Upper lobe of left lung (tissue), 6 donors: ENCODE results near the gene ST7. TPM values are rescaled to one million over a fixed set of nuclear protein-coding genes. Genes with fewer than 3 reads are reported as not detected.
"Not testable (repeated sequence)": the region's sequence is repeated elsewhere in the genome, so short reads cannot be mapped to it uniquely, and the experiment has no call there.

ENCODE experiments used
- ATAC-seq, 2 donors: fragments of 200-7000 bp; cut with Tn5 transposase; one replicate each; pipeline ENCODE4 v1.9.1; 2022; ENCODE audit warnings: mild to moderate bottlenecking in 2 of 2, moderate library complexity in 2 of 2; ENCODE audit not compliant: low FRiP score in 2 of 2
- DNase-seq, 2 donors: peaks; one replicate each; pipeline ENCODE4 v3.0.0-alpha.2; 2019 to 2020
- H3K27ac ChIP-seq, 4 donors: fragments of 200-600 bp; sonication (generic); one replicate each; pipeline ENCODE4 v1.5.1; 2016 to 2019
- H3K27me3 ChIP-seq, 4 donors: fragments of 200-600 bp; sonication (generic); one replicate each; pipeline ENCODE4 v1.5.1; 2017 to 2019
- H3K36me3 ChIP-seq, 4 donors: fragments of 200-600 bp; sonication (generic); one replicate each; pipeline ENCODE4 v1.5.1; 2016 to 2019
- H3K4me1 ChIP-seq, 4 donors: fragments of 200-600 bp; sonication (generic); one replicate each; pipeline ENCODE4 v1.5.1; 2018 to 2019
- H3K4me3 ChIP-seq, 4 donors: fragments of 200-600 bp; sonication (generic); one replicate each; pipeline ENCODE4 v1.5.1; 2017 to 2019; ENCODE audit warnings: mild to moderate bottlenecking in 2 of 4, moderate library complexity in 1 of 4
- H3K9me3 ChIP-seq, 4 donors: fragments of 200-600 bp; sonication (generic); one replicate each; pipeline ENCODE4 v1.5.1; 2018 to 2019
- EP300 ChIP-seq, 4 donors: sonication (generic); formaldehyde crosslinking; IDR thresholded peaks; one replicate each; pipeline ENCODE4 v1.5.1; 2017; ENCODE audit warnings: antibody characterized with exemption in 4 of 4, control low read depth in 2 of 4
- POLR2A ChIP-seq, 4 donors: fragments of 450-650 bp; IDR thresholded peaks; one replicate each; pipeline ENCODE4 v1.5.1; 2016 to 2017; ENCODE audit warnings: antibody characterized with exemption in 4 of 4, mild to moderate bottlenecking in 2 of 4
- POLR2AphosphoS5 ChIP-seq, 2 donors: sonication (generic); formaldehyde crosslinking; IDR thresholded peaks; one replicate each; pipeline ENCODE4 v1.5.1; 2017; ENCODE audit warnings: antibody characterized with exemption in 2 of 2
- WGBS, 2 donors: methylation state at CpG; one replicate each; pipeline ENCODE4 v1.1.5; 2017 to 2018; 5-methylcytosine and 5-hydroxymethylcytosine counted together
- total RNA-seq, 6 donors: library from RNA; depleted of rRNA in 4 of 6; stranded (reverse); fragments of >200 nt in 4 of 6; gene quantifications; one replicate each; pipeline versions ENCODE4 v1.1.0 to v1.2.1, GENCODE V29; 2016 to 2021
- TF ChIP-seq, protein P1 (sequence below), 6 experiments: fragments of 450-650 bp in 4 of 6; fragments of 200-600 bp in 2 of 6; sonication (generic) in 2 of 6; IDR thresholded peaks; one replicate each; pipeline ENCODE4 v1.5.1; 2016 to 2019; ENCODE audit warnings: antibody characterized with exemption in 6 of 6
- donor health status: DM: no; HTN: no; CAD: no; lungs with moderate emphysema.
- donor health status: DM: no; HTN: yes; CAD: no; lungs with severe emphysema.

Gene ST7
- total RNA-seq, 6 donors from 2014 or later = 36.0 to 135 (median 73.4) TPM

GRCh38 chr7:117116211-117116610 is 162.9 kb downstream of the ST7 start:
- TF ChIP-seq, protein P1, sequence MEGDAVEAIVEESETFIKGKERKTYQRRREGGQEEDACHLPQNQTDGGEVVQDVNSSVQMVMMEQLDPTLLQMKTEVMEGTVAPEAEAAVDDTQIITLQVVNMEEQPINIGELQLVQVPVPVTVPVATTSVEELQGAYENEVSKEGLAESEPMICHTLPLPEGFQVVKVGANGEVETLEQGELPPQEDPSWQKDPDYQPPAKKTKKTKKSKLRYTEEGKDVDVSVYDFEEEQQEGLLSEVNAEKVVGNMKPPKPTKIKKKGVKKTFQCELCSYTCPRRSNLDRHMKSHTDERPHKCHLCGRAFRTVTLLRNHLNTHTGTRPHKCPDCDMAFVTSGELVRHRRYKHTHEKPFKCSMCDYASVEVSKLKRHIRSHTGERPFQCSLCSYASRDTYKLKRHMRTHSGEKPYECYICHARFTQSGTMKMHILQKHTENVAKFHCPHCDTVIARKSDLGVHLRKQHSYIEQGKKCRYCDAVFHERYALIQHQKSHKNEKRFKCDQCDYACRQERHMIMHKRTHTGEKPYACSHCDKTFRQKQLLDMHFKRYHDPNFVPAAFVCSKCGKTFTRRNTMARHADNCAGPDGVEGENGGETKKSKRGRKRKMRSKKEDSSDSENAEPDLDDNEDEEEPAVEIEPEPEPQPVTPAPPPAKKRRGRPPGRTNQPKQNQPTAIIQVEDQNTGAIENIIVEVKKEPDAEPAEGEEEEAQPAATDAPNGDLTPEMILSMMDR (IDR thresholded peaks at IDR 0.05) = no peak
- TF ChIP-seq EP300 (IDR thresholded peaks at IDR 0.05) = no peak
- TF ChIP-seq POLR2A (IDR thresholded peaks at IDR 0.05) = no peak
- no peak for TF ChIP-seq POLR2AphosphoS5 (IDR thresholded peaks at IDR 0.05)
- Histone ChIP-seq H3K27ac (no peak overlapping the region), H3K4me3 (no peak overlapping the region), H3K4me1 (peaks cover 3 to 8% (median 5%) of the 10 kb centered on the region in 4 donors), H3K9me3 (no peaks in the 10 kb centered on the region), H3K27me3 (no peaks in the 10 kb centered on the region), H3K36me3 (no peaks in the 10 kb centered on the region)
- no peak for DNase-seq
- no peak for ATAC-seq
- 86 to 90% methylated on average over 2 of the region's 2 CpGs for WGBS, 2 donors

- no peak overlapping the region for H3K4me3 ChIP-seq
- H3K9me3 ChIP-seq = no peaks in the 10 kb centered on the region
- no peaks in the 10 kb centered on the region for H3K27me3 ChIP-seq
- DNase-seq (no peak), ATAC-seq (no peak)
- WGBS, 2 donors = 87 to 100% methylated on average over 2 of the region's 2 CpGs
- H3K27ac ChIP-seq = no peak overlapping the region
- TF ChIP-seq POLR2AphosphoS5 (IDR thresholded peaks at IDR 0.05) (no peak), POLR2A (IDR thresholded peaks at IDR 0.05) (no peak), EP300 (IDR thresholded peaks at IDR 0.05) (no peak)
- TF ChIP-seq, protein P1 (IDR thresholded peaks at IDR 0.05) = no peak
- peaks cover 3 to 8% (median 5%) of the 10 kb centered on the region in 4 donors for H3K4me1 ChIP-seq
- H3K36me3 ChIP-seq = no peaks in the 10 kb centered on the region
These were observed 163.9 kb downstream of the ST7 start for GRCh38 chr7:117117172-117117571.

GRCh38 chr7:117118579-117119180 is 165.4 kb downstream of the ST7 start:
- no peaks in the 10 kb centered on the region for H3K9me3 ChIP-seq
- WGBS, 2 donors = 54 to 57% methylated on average over 4 of the region's 4 CpGs
- no peak for ATAC-seq
- no peaks in the 10 kb centered on the region for H3K36me3 ChIP-seq
- no peaks in the 10 kb centered on the region for H3K27me3 ChIP-seq
- peaks cover 3 to 8% (median 5%) of the 10 kb centered on the region in 4 donors for H3K4me1 ChIP-seq
- TF ChIP-seq POLR2AphosphoS5 (IDR thresholded peaks at IDR 0.05) = no peak
- TF ChIP-seq EP300 (IDR thresholded peaks at IDR 0.05) = no peak
- TF ChIP-seq, protein P1 (IDR thresholded peaks at IDR 0.05) = no peak
- no peak for TF ChIP-seq POLR2A (IDR thresholded peaks at IDR 0.05)
- no peak overlapping the region for H3K4me3 ChIP-seq
- no peak for DNase-seq
- no peak overlapping the region for H3K27ac ChIP-seq

DNA sequence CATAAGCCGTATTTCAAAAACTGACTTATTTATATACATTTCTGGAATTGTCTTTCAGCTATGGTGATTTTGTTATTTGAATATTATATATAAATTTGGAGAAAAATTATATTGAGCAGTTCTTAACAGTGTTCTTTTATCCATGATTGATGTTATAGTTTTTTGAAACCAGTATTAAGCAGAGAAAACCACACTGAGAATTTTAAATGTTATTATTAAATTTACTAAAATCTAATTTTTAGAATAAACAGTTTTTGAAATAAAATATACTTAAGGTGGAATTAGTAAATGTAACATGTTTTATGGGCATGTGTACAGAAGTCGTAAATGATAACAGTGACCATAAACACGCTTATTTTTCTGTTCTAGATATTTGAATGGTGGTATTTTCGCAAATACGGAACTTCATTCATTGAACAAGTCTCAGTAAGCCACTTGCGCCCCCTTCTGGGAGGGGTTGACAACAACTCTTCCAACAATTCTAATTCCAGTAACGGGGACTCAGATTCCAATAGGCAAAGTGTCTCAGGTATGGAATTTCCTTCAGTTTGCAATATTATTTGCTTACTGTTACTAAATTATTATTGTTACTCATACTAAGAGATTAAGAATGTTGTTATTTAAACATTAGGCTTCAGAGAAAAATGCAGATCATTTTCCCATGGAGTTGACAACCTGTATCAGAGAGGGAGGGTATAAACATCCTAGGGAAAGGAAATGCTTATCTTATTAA is 166.1 kb downstream of the ST7 start:
- DNase-seq (peak in 1 of 2 donors; percentile 80), ATAC-seq (peak in 1 of 2 donors; percentile 87)
- peaks cover 6 to 12% (median 8%) of the 10 kb centered on the region in 4 donors for H3K4me1 ChIP-seq
- H3K36me3 ChIP-seq = no peaks in the 10 kb centered on the region
- no peaks in the 10 kb centered on the region for H3K27me3 ChIP-seq
- no peaks in the 10 kb centered on the region for H3K9me3 ChIP-seq
- TF ChIP-seq POLR2AphosphoS5 (IDR thresholded peaks at IDR 0.05) (no peak), POLR2A (IDR thresholded peaks at IDR 0.05) (no peak), EP300 (IDR thresholded peaks at IDR 0.05) (no peak)
- TF ChIP-seq, protein P1 (IDR thresholded peaks at IDR 0.05) = peak; percentile 62 to 84 (median 76)
- no peak overlapping the region for H3K27ac ChIP-seq
- no peak overlapping the region for H3K4me3 ChIP-seq
- 14 to 17% methylated on average over 7 of the region's 7 CpGs for WGBS, 2 donors

DNA sequence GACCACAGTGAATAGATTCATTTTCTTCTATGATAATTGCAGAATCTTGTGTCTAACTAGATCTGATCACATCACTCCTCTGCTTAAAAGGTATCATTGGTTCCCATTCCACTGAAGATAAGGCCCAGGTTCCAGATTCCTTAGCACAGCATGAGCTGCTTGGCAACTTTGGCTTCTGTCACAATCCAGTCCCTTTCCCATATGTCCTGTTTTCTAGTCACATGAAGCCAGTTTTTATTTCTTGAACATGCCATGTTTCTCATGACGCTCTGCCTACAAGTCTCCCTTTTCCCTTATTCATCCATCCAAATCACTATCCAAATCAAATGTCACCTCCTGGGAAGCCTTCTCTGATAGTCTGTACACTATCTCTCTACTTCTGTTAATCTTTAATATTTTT is 167.0 kb downstream of the ST7 start:
- H3K9me3 ChIP-seq, H3K36me3 ChIP-seq, ATAC-seq, H3K27me3 ChIP-seq, H3K27ac ChIP-seq, DNase-seq, H3K4me3 ChIP-seq: not testable (repeated sequence)
- WGBS, 2 donors = 100% methylated on average over 1 of the region's 1 CpG
- peaks cover 11 to 21% (median 16%) of the 10 kb centered on the region in 4 donors for H3K4me1 ChIP-seq

DNA sequence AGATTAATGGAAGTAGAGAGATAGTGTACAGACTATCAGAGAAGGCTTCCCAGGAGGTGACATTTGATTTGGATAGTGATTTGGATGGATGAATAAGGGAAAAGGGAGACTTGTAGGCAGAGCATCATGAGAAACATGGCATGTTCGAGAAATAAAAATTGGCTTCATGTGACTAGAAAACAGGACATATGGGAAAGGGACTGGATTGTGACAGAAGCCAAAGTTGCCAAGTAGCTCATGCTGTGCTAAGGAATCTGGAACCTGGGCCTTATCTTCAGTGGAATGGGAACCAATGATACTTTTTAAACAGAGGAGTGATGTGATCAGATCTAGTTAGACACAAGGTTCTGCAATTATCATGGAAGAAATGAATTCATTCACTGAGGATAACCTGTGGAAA is 168.7 kb downstream of the ST7 start:
- WGBS, 2 donors = 98 to 100% methylated on average over 1 of the region's 1 CpG
- DNase-seq, ATAC-seq, H3K4me3 ChIP-seq, H3K27me3 ChIP-seq, H3K27ac ChIP-seq, H3K9me3 ChIP-seq, H3K36me3 ChIP-seq: not testable (repeated sequence)
- H3K4me1 ChIP-seq = peaks cover 11 to 21% (median 16%) of the 10 kb centered on the region in 4 donors
